Retinal pigment epithelial cell (primary cell): ENCODE data around the gene SLC16A3.
"Not testable (repeated sequence)": the region's sequence is repeated elsewhere in the genome, so short reads cannot be mapped to it uniquely, and the experiment has no call there.

Experiments
- DNase-seq: peaks from one replicate; pipeline ENCODE4 v3.0.0-alpha.2; 2010; ENCODE audit warnings: low read depth
- H3K4me3 ChIP-seq: 2 replicates; pipeline ENCODE4 v1.5.1; 2011; ENCODE audit warnings: mild to moderate bottlenecking, low read length, control low read depth, moderate library complexity
- CTCF ChIP-seq: conservative IDR thresholded peaks from 2 replicates; pipeline ENCODE4 v1.5.1; 2011; ENCODE audit warnings: low read depth, low read length, control low read depth, inconsistent platforms

The SLC16A3 gene

GRCh38 chr17:82187500-82187899 lies 41.3 kb upstream of the SLC16A3 start:
- TF ChIP-seq CTCF = no peak
- H3K4me3 ChIP-seq = no peak overlapping the region
- DNase-seq = no peak

- H3K4me3 ChIP-seq = no peak overlapping the region
- DNase-seq = no peak
- TF ChIP-seq CTCF = no peak
These were observed 40.6 kb upstream of the SLC16A3 start for GRCh38 chr17:82188001-82188961.

GRCh38 chr17:82193050-82193449 lies 35.8 kb upstream of the SLC16A3 start:
- DNase-seq = not testable (repeated sequence)

GRCh38 chr17:82193520-82194220 lies 35.2 kb upstream of the SLC16A3 start:
- no peak for TF ChIP-seq CTCF
- DNase-seq = no peak
- H3K4me3 ChIP-seq = no peak overlapping the region

More at GRCh38 chr17:82193050-82193449, 35.8 kb upstream of the SLC16A3 start:
- not testable (repeated sequence) for H3K4me3 ChIP-seq

- TF ChIP-seq CTCF = no peak
- no peak for DNase-seq
- H3K4me3 ChIP-seq = no peak overlapping the region
These were observed 34.1 kb upstream of the SLC16A3 start for GRCh38 chr17:82194765-82195164.

- TF ChIP-seq CTCF = no peak
- no peak overlapping the region for H3K4me3 ChIP-seq
- no peak for DNase-seq
These were observed 32.9 kb upstream of the SLC16A3 start for GRCh38 chr17:82195675-82196672.

- DNase-seq = no peak
- H3K4me3 ChIP-seq = no peak overlapping the region
- no peak for TF ChIP-seq CTCF
These were observed 30.8 kb upstream of the SLC16A3 start for GRCh38 chr17:82198092-82198491.
